K562 treated with DMSO at 1 percent for 24 hours (cell line): ENCODE data around the gene BOD1. TPM values are rescaled to one million over a fixed set of nuclear protein-coding genes. Genes with fewer than 3 reads are reported as not detected.

Source experiments
- total RNA-seq: library from RNA; unstranded; fragments of 300-600 nt; gene quantifications from 2 replicates; pipeline ENCODE4 v1.2.3, GENCODE V29; 2022; ENCODE audit warnings: low read depth; ENCODE audit not compliant: insufficient read depth

BOD1 gene
- total RNA-seq, result 24.4 and 31.9 TPM in 2 replicates

GRCh38 chr5:173616577-173617118, at the start of gene BOD1:
Gene BOD1 (minus strand): TSS chr5:173616650. CDS start chr5:173616436, 214 bp downstream.

